Panc1 (cell line): ENCODE data around the gene FKBP2. TPM values are rescaled to one million over a fixed set of nuclear protein-coding genes. Genes with fewer than 3 reads are reported as not detected.

ENCODE experiments used
- ATAC-seq: fragments of 200-7000 bp; cut with Tn5 transposase; 2 replicates; pipeline ENCODE4 v1.9.1; 2020; ENCODE audit warnings: mild to moderate bottlenecking, moderate library complexity
- BruUV-seq: library from RNA; stranded (reverse); fragments of 400-500 nt; replicated peaks from 2 replicates; lab custom pipeline; 2021; lab: Mats Ljungman, UMichigan
- CTCF ChIA-PET: fragments of 300-600 bp; sonication (Branson Sonifier 250); formaldehyde crosslinking; loops from one replicate; lab custom pipeline; 2022; ENCODE audit warnings: antibody characterized with exemption; lab: Charles Lee
- POLR2A ChIA-PET: fragments of 300-600 bp; sonication (Branson Sonifier 250); formaldehyde crosslinking; loops from one replicate; lab custom pipeline; 2022; ENCODE audit warnings: antibody characterized with exemption; lab: Charles Lee
- DNase-seq: peaks from one replicate; pipeline ENCODE4 v3.0.0-alpha.2; 2010; ENCODE audit warnings: low read depth, low spot score
- H3K27ac ChIP-seq: 2 replicates; pipeline ENCODE4 v1.5.1; 2011; ENCODE audit warnings: mild to moderate bottlenecking, low read length, inconsistent platforms
- H3K27me3 ChIP-seq: fragments of 200-500 bp; sonication (Bioruptor generic); 2 replicates; pipeline ENCODE4 v1.6.0; 2014; ENCODE audit warnings: low read length, inconsistent platforms; ENCODE audit not compliant: control insufficient read depth, insufficient read depth
- H3K36me3 ChIP-seq: fragments of 200-500 bp; sonication (Bioruptor generic); 2 replicates; pipeline ENCODE4 v1.5.1; 2014; ENCODE audit warnings: inconsistent platforms, mild to moderate bottlenecking, low read length, moderate library complexity; ENCODE audit not compliant: control insufficient read depth, insufficient read depth
- H3K4me1 ChIP-seq: 2 replicates; pipeline ENCODE4 v1.5.1; 2011; ENCODE audit warnings: inconsistent platforms, mild to moderate bottlenecking, low read length, moderate library complexity; ENCODE audit not compliant: control insufficient read depth, insufficient read depth
- H3K4me3 ChIP-seq, 2 experiments: 2 replicates each; pipeline ENCODE4 v1.5.1; 2011 to 2012; ENCODE audit warnings: low read depth in 2 of 2, low read length in 2 of 2, mild to moderate bottlenecking in 2 of 2, inconsistent platforms in 1 of 2, moderate library complexity in 1 of 2
- H3K9me3 ChIP-seq: fragments of 200-500 bp; sonication (Bioruptor generic); 2 replicates; pipeline ENCODE4 v1.5.1; 2014; ENCODE audit warnings: low read depth, mild to moderate bottlenecking, inconsistent platforms, low read length, moderate library complexity; ENCODE audit not compliant: control insufficient read depth, insufficient read depth
- POLR2AphosphoS5 ChIP-seq: IDR thresholded peaks from 2 replicates; pipeline ENCODE4 v1.6.1; 2012; ENCODE audit warnings: mild to moderate bottlenecking, low read depth, low read length, moderate library complexity
- SIN3A ChIP-seq: IDR thresholded peaks from 2 replicates; pipeline ENCODE4 v1.6.1; 2012; ENCODE audit warnings: low read depth, mild to moderate bottlenecking, low read length, moderate library complexity, borderline replicate concordance; ENCODE audit not compliant: insufficient read depth
- TCF7L2 ChIP-seq: IDR thresholded peaks from 2 replicates; pipeline ENCODE4 v1.6.1; 2011; ENCODE audit warnings: mild to moderate bottlenecking, low read depth, low read length, inconsistent platforms
- in situ Hi-C: cut with HindIII; loops from 2 replicates; pipeline ENCODE4 v1.10.0; 2016; ENCODE audit warnings: low sequenced_read_pairs, low pct_unique_long_range_greater_than_20kb
- intact Hi-C: fragments of 100-400 bp; cut with micrococcal nuclease; formaldehyde crosslinking; loops from one replicate; pipeline ENCODE4 v1.10.0; 2022; ENCODE audit not compliant: unreplicated experiment
- total RNA-seq: library from RNA; stranded (reverse); gene quantifications from one replicate; pipeline ENCODE4 v1.2.1, GENCODE V29; 2021; ENCODE audit not compliant: unreplicated experiment
- TF ChIP-seq, protein P1 (sequence below): fragments of 450-650 bp; IDR thresholded peaks from 2 replicates; pipeline ENCODE4 v1.5.1; 2017; ENCODE audit warnings: mild to moderate bottlenecking
- TF ChIP-seq, protein P2 (sequence below), 2 experiments: IDR thresholded peaks; 2 replicates each; pipeline ENCODE4 v1.6.1; 2011 to 2012; ENCODE audit warnings: low read depth in 2 of 2, control low read depth in 1 of 2, low read length in 1 of 2, mild to moderate bottlenecking in 1 of 2, moderate library complexity in 1 of 2; ENCODE audit not compliant: insufficient read depth in 1 of 2

Gene FKBP2
- total RNA-seq, 1 experiment from 2014 or later, result 71.8 TPM

- Histone ChIP-seq H3K36me3 (peaks cover 3% of the 10 kb centered on the region; the same call in 1 of the 2 replicates), H3K9me3 (no peaks in the 10 kb centered on the region), H3K27me3 (no peaks in the 10 kb centered on the region), H3K4me1 (peaks cover 30% of the 10 kb centered on the region), H3K27ac (peak overlapping the region; percentile 68), H3K4me3 (peak overlapping the region; percentile 59 to 60)
- TF ChIP-seq SIN3A, result no peak; the same call in 1 of the 2 replicates
- TF ChIP-seq TCF7L2, result no peak
- peak; percentile 32; the same call in 1 of the 2 replicates for TF ChIP-seq POLR2AphosphoS5
- TF ChIP-seq, protein P1, sequence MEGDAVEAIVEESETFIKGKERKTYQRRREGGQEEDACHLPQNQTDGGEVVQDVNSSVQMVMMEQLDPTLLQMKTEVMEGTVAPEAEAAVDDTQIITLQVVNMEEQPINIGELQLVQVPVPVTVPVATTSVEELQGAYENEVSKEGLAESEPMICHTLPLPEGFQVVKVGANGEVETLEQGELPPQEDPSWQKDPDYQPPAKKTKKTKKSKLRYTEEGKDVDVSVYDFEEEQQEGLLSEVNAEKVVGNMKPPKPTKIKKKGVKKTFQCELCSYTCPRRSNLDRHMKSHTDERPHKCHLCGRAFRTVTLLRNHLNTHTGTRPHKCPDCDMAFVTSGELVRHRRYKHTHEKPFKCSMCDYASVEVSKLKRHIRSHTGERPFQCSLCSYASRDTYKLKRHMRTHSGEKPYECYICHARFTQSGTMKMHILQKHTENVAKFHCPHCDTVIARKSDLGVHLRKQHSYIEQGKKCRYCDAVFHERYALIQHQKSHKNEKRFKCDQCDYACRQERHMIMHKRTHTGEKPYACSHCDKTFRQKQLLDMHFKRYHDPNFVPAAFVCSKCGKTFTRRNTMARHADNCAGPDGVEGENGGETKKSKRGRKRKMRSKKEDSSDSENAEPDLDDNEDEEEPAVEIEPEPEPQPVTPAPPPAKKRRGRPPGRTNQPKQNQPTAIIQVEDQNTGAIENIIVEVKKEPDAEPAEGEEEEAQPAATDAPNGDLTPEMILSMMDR, result no peak
- TF ChIP-seq, protein P2, sequence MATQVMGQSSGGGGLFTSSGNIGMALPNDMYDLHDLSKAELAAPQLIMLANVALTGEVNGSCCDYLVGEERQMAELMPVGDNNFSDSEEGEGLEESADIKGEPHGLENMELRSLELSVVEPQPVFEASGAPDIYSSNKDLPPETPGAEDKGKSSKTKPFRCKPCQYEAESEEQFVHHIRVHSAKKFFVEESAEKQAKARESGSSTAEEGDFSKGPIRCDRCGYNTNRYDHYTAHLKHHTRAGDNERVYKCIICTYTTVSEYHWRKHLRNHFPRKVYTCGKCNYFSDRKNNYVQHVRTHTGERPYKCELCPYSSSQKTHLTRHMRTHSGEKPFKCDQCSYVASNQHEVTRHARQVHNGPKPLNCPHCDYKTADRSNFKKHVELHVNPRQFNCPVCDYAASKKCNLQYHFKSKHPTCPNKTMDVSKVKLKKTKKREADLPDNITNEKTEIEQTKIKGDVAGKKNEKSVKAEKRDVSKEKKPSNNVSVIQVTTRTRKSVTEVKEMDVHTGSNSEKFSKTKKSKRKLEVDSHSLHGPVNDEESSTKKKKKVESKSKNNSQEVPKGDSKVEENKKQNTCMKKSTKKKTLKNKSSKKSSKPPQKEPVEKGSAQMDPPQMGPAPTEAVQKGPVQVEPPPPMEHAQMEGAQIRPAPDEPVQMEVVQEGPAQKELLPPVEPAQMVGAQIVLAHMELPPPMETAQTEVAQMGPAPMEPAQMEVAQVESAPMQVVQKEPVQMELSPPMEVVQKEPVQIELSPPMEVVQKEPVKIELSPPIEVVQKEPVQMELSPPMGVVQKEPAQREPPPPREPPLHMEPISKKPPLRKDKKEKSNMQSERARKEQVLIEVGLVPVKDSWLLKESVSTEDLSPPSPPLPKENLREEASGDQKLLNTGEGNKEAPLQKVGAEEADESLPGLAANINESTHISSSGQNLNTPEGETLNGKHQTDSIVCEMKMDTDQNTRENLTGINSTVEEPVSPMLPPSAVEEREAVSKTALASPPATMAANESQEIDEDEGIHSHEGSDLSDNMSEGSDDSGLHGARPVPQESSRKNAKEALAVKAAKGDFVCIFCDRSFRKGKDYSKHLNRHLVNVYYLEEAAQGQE (IDR thresholded peaks at IDR 0.05; ENCODE audit: insufficient read depth in 1 of 2, low read depth in 2 of 2, low read length in 1 of 2), result no peak
- ChIA-PET CTCF (interaction anchor here (0.5 to 0.7 kb wide), 5 partner anchors 37 to 681 kb away, joined by 3 to 8 read pairs (median 4); partner anchors contain the start of gene TRMT112), POLR2A (interaction anchor here (0.7 to 1.0 kb wide), 2 partner anchors 14 to 1503 kb away, joined by 7 to 9 read pairs; no protein-coding TSS in a partner anchor)
- in situ Hi-C loops, result no loop called here
- ATAC-seq, result peak; percentile 75
- DNase-seq, result no peak
- intact Hi-C loops, result loop anchor here (10.0 kb wide), 1 partner anchor 63 kb away; the partner anchor contains the start of genes CATSPERZ and ESRRA
- TSS peak; percentile 92 for BruUV-seq
Measured at GRCh38 chr11:64241491-64242374, 838 bp downstream of the FKBP2 start.

DNA sequence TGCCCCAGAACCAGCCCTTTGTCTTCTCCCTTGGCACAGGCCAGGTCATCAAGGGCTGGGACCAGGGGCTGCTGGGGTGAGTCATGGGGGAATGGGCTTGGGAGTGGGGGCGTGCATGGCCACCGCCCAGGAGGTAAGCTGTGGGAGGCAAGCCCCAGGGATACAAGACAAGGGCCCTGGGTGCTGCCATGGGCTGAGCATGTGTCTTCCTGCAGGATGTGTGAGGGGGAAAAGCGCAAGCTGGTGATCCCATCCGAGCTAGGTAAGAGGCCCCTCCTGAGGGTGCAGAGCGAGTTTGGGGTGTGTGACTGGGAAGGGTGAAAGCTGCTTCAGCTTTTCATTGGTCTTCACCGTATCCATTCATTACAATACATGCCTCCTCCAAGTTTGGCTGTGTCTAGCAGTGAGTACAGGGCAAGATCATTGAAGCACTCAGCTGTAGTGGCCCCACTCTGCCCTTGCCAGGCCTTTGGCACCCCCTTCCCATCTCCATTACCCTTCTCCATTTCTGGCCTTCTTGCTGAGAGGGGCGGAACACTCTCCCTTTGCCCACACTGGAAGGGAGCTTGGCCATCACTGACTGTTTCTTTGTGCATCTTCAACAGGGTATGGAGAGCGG lies 2.5 kb downstream of the FKBP2 start:
- BruUV-seq, result no TSS peak
- TF ChIP-seq, protein P1, result no peak
- TF ChIP-seq SIN3A (peak; percentile 89; the same call in 1 of the 2 replicates), TCF7L2 (no peak), POLR2AphosphoS5 (peak; percentile 41; the same call in 1 of the 2 replicates)
- TF ChIP-seq, protein P2 (IDR thresholded peaks at IDR 0.05; ENCODE audit: insufficient read depth in 1 of 2, low read depth in 2 of 2, low read length in 1 of 2), result no peak
- intact Hi-C loops (loop anchor here (10.0 kb wide), 1 partner anchor 61 kb away; the partner anchor contains the start of genes CATSPERZ and ESRRA), in situ Hi-C loops (no loop called here)
- DNase-seq, result no peak
- H3K27ac ChIP-seq, result peak overlapping the region; percentile 11; the same call in 1 of the 2 replicates
- no peak for ATAC-seq
- ChIA-PET POLR2A (interaction anchor here (0.7 kb wide), 2 partner anchors 61 to 229 kb away, joined by 3 read pairs; no protein-coding TSS in a partner anchor), CTCF (interaction anchor here (0.9 kb wide), 1 partner anchor 9 kb away, joined by 3 read pairs; no protein-coding TSS in a partner anchor)
- peaks cover 37% of the 10 kb centered on the region for H3K4me1 ChIP-seq
- H3K9me3 ChIP-seq, result no peaks in the 10 kb centered on the region
- no peaks in the 10 kb centered on the region for H3K27me3 ChIP-seq
- H3K4me3 ChIP-seq, result peak overlapping the region in 1 of 2 experiments; percentile 60; a peak in 2 of 4 replicates
- peaks cover 3% of the 10 kb centered on the region; the same call in 1 of the 2 replicates for H3K36me3 ChIP-seq
